Lower leg skin (tissue), 3 donors: Measurements from ENCODE around the gene MTHFSD.

Source experiments
- CTCF ChIP-seq, 3 donors: fragments of 450-650 bp; IDR thresholded peaks; one replicate each; pipeline ENCODE4 v1.5.1; 2016; ENCODE audit warnings: antibody characterized with exemption in 3 of 3, mild to moderate bottlenecking in 3 of 3, moderate library complexity in 2 of 3
- POLR2A ChIP-seq, 2 donors: fragments of 450-650 bp; IDR thresholded peaks; one replicate each; pipeline ENCODE4 v1.6.1; 2016 to 2017; ENCODE audit warnings: antibody characterized with exemption in 2 of 2, mild to moderate bottlenecking in 1 of 2, moderate library complexity in 1 of 2

GRCh38 chr16:86556576-86556975 is 1.5 kb upstream of the MTHFSD start:
- TF ChIP-seq CTCF (IDR thresholded peaks at IDR 0.05) (no peak), POLR2A (IDR thresholded peaks at IDR 0.05) (no peak)
